Testis (tissue), 2 donors: ENCODE results near the gene PITRM1.

Experiments
- POLR2A ChIP-seq: fragments of 450-650 bp; IDR thresholded peaks from one replicate; pipeline ENCODE4 v1.6.1; 2017; ENCODE audit warnings: antibody characterized with exemption, mild to moderate bottlenecking, moderate library complexity
- TF ChIP-seq, protein P1 (sequence below), 3 experiments: fragments of 450-650 bp in 2 of 3; fragments of 200-600 bp in 1 of 3; sonication (generic) in 1 of 3; IDR thresholded peaks; one replicate each; pipeline ENCODE4 v1.5.1; 2016 to 2019; ENCODE audit warnings: antibody characterized with exemption in 3 of 3, mild to moderate bottlenecking in 2 of 3, moderate library complexity in 1 of 3

DNA sequence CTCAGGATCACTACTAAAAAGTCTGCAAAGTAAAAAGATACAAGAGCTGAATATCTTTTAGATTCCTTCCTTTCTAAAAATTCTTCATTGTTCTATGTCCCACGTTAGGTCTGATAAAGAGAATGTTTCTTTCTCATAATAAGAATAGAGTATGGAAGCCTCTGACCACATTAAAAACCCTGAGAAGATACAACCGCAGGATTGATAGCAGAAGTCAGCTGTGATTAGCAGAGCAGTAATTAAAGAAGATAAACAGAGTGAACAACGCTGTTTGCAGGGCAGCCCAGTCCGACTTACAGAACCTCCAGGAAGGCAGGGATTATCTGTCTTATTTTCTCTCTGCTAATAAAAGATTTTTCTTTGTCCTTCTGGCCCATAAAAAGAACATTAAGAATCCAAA lies 31.4 kb upstream of the PITRM1 start:
- TF ChIP-seq, protein P1, sequence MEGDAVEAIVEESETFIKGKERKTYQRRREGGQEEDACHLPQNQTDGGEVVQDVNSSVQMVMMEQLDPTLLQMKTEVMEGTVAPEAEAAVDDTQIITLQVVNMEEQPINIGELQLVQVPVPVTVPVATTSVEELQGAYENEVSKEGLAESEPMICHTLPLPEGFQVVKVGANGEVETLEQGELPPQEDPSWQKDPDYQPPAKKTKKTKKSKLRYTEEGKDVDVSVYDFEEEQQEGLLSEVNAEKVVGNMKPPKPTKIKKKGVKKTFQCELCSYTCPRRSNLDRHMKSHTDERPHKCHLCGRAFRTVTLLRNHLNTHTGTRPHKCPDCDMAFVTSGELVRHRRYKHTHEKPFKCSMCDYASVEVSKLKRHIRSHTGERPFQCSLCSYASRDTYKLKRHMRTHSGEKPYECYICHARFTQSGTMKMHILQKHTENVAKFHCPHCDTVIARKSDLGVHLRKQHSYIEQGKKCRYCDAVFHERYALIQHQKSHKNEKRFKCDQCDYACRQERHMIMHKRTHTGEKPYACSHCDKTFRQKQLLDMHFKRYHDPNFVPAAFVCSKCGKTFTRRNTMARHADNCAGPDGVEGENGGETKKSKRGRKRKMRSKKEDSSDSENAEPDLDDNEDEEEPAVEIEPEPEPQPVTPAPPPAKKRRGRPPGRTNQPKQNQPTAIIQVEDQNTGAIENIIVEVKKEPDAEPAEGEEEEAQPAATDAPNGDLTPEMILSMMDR (IDR thresholded peaks at IDR 0.05): no peak
- no peak for TF ChIP-seq POLR2A
